Ascending aorta (tissue), 2 donors: ENCODE measurements around the gene COQ6. TPM values are rescaled to one million over a fixed set of nuclear protein-coding genes. Genes with fewer than 3 reads are reported as not detected.

Experiments
- DNase-seq, 2 donors: peaks; one replicate each; pipeline ENCODE4 v3.0.0-alpha.2; 2019; ENCODE audit warnings: low spot score in 2 of 2
- H3K27ac ChIP-seq, 2 donors: fragments of 200-600 bp; sonication (generic); one replicate each; pipeline ENCODE4 v1.5.1; 2016 to 2017; ENCODE audit warnings: mild to moderate bottlenecking in 1 of 2
- H3K27me3 ChIP-seq: fragments of 200-600 bp; sonication (generic); one replicate; pipeline ENCODE4 v1.5.1; 2017
- H3K36me3 ChIP-seq, 2 donors: fragments of 200-600 bp; sonication (generic); one replicate each; pipeline ENCODE4 v1.5.1; 2016
- H3K4me1 ChIP-seq, 2 donors: fragments of 200-600 bp; sonication (generic); one replicate each; pipeline ENCODE4 v1.5.1; 2016 to 2017; ENCODE audit warnings: mild to moderate bottlenecking in 1 of 2
- H3K4me3 ChIP-seq, 2 donors: fragments of 200-600 bp; sonication (generic); one replicate each; pipeline ENCODE4 v1.5.1; 2016 to 2017; ENCODE audit warnings: mild to moderate bottlenecking in 1 of 2
- H3K9me3 ChIP-seq, 2 donors: fragments of 200-600 bp; sonication (generic); one replicate each; pipeline ENCODE4 v1.5.1; 2016
- CTCF ChIP-seq, 3 experiments: fragments of 200-600 bp in 2 of 3; fragments of 450-650 bp in 1 of 3; sonication (generic) in 2 of 3; IDR thresholded peaks; one replicate each; pipeline ENCODE4 v1.5.1; 2016 to 2019; ENCODE audit warnings: antibody characterized with exemption in 3 of 3, mild to moderate bottlenecking in 1 of 3, moderate library complexity in 1 of 3
- intact Hi-C: fragments of 100-400 bp; cut with DNase I; formaldehyde crosslinking; loops from one replicate; pipeline ENCODE4 v1.15.1; 2023
- total RNA-seq: library from RNA; depleted of rRNA; stranded (reverse); fragments of >200 nt; gene quantifications from one replicate; pipeline ENCODE4 v1.1.0, GENCODE V29; 2016

The COQ6 gene
- total RNA-seq, 1 donor from 2014 or later: 6.7 TPM

GRCh38 chr14:73944432-73945158, 5.5 kb upstream of the COQ6 start:
- Histone ChIP-seq H3K4me3 (no peak overlapping the region), H3K27me3 (no peaks in the 10 kb centered on the region), H3K27ac (no peak overlapping the region), H3K9me3 (no peaks in the 10 kb centered on the region), H3K36me3 (peaks cover 22 to 31% of the 10 kb centered on the region in 2 donors), H3K4me1 (peaks cover 0 to 4% of the 10 kb centered on the region in 2 donors)
- TF ChIP-seq CTCF (IDR thresholded peaks at IDR 0.05): no peak
- DNase-seq: no peak
- intact Hi-C loops: loop anchor here (5.0 kb wide), 1 partner anchor 222 kb away; no protein-coding TSS in a partner anchor

GRCh38 chr14:73945159-73945670, 4.9 kb upstream of the COQ6 start:
- no peak for DNase-seq
- Histone ChIP-seq H3K4me3 (no peak overlapping the region), H3K27ac (no peak overlapping the region), H3K27me3 (no peaks in the 10 kb centered on the region), H3K9me3 (no peaks in the 10 kb centered on the region), H3K4me1 (peaks cover 0 to 4% of the 10 kb centered on the region in 2 donors), H3K36me3 (peaks cover 17 to 28% of the 10 kb centered on the region in 2 donors)
- intact Hi-C loops: loop anchor here (5.0 kb wide), 1 partner anchor 223 kb away; no protein-coding TSS in a partner anchor
- no peak for TF ChIP-seq CTCF (IDR thresholded peaks at IDR 0.05)

GRCh38 chr14:73953731-73954130, 3.6 kb downstream of the COQ6 start:
- intact Hi-C loops: loop anchor here (5.0 kb wide), 1 partner anchor 241 kb away; the partner anchor contains the start of gene PNMA1

GRCh38 chr14:73955674-73956073, 5.6 kb downstream of the COQ6 start:
- H3K4me1 ChIP-seq: peaks cover 0 to 7% of the 10 kb centered on the region in 2 donors
- H3K9me3 ChIP-seq: no peaks in the 10 kb centered on the region
- no peak for TF ChIP-seq CTCF (IDR thresholded peaks at IDR 0.05)
- DNase-seq: no peak
- intact Hi-C loops: no loop called here
- H3K27me3 ChIP-seq: no peaks in the 10 kb centered on the region
- no peak overlapping the region for H3K27ac ChIP-seq
- no peak overlapping the region for H3K4me3 ChIP-seq
- H3K36me3 ChIP-seq: peaks cover 47 to 66% of the 10 kb centered on the region in 2 donors

More at GRCh38 chr14:73953731-73954130, 3.6 kb downstream of the COQ6 start:
- no peak for DNase-seq
- no peak for TF ChIP-seq CTCF (IDR thresholded peaks at IDR 0.05)
- Histone ChIP-seq H3K36me3 (peaks cover 27 to 46% of the 10 kb centered on the region in 2 donors), H3K4me1 (peaks cover 0 to 12% of the 10 kb centered on the region in 2 donors), H3K4me3 (no peak overlapping the region), H3K27me3 (no peaks in the 10 kb centered on the region), H3K27ac (no peak overlapping the region), H3K9me3 (no peaks in the 10 kb centered on the region)

GRCh38 chr14:73958591-73958990, 8.5 kb downstream of the COQ6 start:
- no peak for TF ChIP-seq CTCF (IDR thresholded peaks at IDR 0.05)
- Histone ChIP-seq H3K4me1 (no peaks in the 10 kb centered on the region), H3K9me3 (no peaks in the 10 kb centered on the region), H3K27ac (no peak overlapping the region), H3K27me3 (no peaks in the 10 kb centered on the region), H3K4me3 (no peak overlapping the region), H3K36me3 (peaks cover 74 to 85% of the 10 kb centered on the region in 2 donors)
- DNase-seq: no peak
- intact Hi-C loops: no loop called here
